ENCODE measurements around the gene ARL11.
A peak's percentile ranks its signal among the peaks of the same experiment; 100 is the strongest.

Gene ARL11

DNA sequence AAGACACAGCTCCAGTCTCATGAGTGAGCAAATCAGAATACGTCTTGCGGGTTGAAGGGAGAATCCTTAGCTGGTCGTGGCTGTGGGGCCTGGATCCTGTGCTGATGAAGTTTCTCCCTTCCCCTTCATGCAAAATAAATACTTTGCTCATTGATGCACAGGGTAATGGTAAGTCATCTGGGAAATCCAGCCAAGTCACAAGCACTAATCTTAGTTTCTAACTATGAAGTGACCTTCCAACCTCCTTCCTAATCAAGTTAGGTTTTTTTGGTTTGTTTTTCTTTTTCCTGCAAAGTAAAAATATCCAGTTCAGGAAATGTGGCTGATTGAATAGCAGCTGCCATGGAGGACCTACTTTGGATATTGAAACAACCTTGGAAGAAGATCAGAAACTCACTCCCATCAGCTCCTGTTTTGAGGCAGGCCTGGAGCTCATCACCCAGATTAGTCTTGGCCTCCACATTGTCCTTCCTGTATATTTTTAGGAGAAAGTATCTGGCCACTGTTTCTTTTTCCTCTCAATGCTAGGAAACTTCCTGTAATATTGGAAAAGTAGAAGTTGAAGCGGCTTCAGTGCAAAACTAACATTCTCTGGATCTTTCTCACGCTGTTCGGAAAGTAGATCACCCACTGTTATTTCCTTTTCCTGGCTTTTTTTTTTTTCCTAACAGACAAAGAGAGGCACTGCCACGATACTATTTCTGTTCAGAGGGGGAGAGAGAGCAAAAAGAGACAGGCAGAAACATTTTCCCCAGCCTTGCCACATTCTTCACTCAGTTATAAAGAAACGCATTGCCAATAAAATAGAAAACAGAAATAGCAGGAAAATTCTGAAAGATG, 12.3 kb upstream of the ARL11 start:
- DNase-seq (ENCODE audit: low read depth), result no peak

- peak; percentile 88 for DNase-seq (ENCODE audit: low read depth)
Measured at GRCh38 chr13:49616676-49617065, 11.6 kb upstream of the ARL11 start.

DNA sequence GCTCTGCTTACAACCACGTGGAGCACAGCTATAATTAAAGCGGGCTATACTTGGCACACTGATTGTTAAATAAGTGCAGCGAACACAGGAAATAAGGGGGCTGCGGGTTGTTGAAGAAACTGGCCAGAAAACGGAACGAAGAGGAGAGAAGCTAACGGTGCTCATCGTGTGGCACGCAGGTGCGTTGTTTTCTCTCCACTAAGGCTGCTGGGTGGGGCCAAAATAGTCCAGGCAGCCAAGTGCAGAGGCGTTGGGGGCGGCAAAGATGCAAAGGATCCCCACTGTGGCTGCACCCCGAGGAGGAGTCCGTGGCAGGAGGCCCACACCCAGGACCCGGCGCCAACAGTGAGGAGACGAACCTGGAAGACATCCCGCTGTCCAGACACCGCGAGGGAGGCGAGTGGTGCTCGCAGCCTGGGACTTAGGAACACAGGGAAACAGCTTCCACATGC, 8.1 kb upstream of the ARL11 start:
- DNase-seq (ENCODE audit: low read depth), result no peak

DNA sequence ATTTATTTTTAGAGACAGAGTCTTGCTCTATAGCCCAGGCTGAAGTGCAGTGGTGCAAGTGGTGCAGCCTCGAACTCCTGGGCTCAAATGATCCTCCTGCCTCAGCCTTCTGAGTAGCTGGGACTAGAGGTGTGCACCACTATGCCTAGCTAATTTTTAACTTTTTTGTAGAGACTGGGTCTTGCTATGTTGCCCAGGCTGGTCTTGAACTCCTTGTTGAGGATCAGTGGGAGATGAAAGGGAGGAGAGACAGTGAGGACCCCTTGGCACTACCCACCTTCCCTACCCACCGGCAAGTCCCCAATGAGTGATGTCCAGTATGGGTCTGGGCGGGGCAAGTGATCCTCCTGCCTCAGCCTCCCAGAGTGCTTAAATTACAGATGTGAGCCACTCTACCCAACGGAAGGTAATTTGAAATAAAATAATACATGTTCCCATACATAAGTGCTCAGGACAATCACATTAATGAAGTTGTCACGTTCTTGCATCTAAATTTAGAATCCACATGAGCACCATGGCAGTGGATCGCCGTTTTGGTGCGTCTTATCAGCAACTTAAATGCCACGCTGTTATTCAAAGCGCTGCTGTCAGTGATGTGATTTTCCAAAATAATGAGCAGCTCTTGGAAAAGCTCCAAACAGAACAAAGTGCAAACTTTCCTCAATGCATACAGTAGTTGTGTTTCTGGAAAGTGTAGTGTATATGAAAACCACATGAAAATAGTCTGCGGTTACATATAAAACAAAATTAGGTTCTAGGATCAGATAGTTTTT, 5.9 kb upstream of the ARL11 start:
- no peak for DNase-seq (ENCODE audit: low read depth)

DNA sequence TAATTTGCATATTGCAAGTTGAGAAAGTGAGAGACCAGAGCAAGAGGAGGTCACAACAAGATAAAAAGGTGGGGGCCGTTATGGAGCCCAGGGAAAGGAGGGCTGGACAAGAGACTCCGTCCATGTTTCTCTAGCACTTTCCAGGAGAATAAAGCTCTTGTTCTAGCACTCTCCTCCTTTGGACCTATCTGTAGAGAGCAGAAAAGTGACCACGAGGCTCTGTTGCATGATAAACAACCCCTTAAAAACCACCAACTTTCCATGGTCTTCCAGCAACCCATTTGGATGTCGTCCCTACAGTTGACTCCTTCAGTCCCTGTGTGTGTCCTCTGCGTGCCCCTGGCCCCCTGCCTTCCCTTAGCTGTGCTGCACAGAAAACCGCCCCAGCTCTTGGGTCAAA, 4.1 kb upstream of the ARL11 start:
- no peak for DNase-seq (ENCODE audit: low read depth)

DNA sequence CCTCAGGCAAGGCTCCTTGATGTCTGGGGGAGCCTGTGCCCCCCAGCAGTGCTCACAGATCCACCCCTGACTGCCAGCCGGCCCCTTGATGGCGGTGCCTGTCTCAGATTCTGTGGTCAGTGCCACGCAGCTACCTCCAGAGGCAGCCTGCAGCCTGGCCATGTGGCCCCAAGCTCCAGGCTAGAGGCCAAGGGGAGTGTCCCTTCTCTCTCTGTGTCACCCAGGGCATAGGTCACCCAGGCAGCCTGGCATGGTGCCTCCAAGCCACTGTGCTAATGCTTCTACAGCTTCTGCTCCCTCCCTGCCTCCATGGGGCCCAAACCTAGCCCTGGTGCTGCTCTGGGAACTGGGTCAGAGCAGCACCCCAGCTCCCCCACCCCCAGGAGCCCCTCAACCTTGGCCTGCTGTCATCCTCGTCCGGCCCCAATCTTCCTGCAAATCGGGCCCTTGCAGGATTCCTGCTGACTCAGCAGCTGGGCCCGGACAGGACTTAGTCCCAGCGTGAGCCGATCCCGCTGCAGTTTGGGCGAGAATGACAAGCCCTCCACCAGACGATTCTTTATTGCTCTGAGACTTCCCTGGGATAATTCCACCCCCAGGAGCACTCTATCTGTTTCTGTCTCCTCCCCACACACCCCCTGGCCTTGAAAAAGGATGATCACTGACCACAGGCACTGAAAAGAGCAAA, 2.8 kb upstream of the ARL11 start:
- peak; percentile 44 for DNase-seq (ENCODE audit: low read depth)

DNA sequence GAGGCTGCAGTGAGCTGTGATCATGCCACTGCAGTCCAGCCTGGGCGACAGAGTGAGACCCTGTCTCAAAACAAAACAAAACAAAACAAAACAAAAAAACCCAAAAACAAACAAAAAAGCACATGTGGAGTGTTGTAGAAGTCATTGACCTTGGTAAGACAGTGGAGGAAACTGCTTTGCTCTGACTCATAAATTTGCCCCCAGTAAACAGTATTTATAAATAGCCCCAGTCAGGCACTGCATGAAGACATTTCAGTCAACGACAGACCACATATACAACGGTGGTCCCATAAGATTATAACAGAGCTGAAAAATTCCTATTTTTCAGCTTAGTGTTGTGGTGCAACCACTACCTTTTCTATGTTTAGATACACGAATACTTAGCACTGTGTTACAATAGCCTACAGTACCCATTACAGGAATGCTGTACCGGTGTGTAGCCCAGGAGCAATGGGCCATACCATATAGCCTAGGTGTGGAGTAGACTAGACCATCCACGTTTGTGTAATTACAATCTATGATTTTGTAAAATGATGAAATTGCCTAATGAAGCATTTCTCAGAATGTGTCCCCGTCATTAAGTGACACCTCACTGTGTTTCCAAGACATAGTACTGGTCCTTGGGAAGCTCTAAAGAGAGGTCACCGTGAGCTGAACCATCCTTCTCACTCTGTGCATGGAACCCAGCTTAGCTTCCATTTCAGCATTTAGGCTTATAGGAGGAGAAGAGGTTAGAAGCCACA, 1.1 kb downstream of the ARL11 start:
- DNase-seq (ENCODE audit: low read depth), result no peak

DNA sequence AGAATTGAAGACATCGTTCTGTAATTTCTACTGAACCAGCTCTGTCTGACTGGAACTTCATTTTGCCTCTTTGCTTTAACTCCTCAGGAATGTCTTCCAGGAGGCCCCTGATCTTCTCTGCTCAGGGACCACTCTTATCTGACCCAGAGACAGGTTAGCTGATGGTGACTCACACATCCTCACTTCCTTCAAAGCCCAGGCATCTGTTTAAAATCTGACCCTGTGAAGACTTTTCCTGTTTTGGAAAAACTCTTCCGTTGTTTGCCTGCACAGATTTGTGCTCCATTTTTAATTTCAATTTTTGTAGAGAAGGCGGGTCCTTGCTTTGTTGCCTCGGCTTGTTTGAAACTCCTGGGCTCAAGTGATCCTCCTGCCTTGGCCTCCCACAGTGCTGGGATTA, 1.6 kb downstream of the ARL11 start:
- no peak for DNase-seq (ENCODE audit: low read depth)

- DNase-seq (ENCODE audit: low read depth), result no peak
Measured at GRCh38 chr13:49630580-49630979, 2.3 kb downstream of the ARL11 start.

DNA sequence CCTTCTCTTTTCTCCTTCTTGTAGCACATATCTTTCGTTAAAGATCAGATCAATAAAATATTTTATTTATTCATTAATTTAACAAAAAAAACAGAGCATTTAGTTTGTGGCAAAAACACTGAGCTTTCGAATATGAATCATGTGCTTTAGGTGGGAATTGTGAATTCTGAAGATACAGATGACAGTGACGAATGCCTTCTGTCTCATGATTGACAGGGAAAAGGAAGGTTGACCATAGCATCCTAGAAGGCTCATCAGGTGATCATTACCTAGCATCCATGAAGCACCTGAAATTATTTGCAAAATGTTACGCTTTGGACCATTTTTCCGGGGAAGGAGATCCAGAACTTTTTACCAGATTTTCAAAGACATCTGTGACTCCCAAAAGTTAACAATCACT, 3.8 kb downstream of the ARL11 start:
- DNase-seq (ENCODE audit: low read depth), result no peak

DNA sequence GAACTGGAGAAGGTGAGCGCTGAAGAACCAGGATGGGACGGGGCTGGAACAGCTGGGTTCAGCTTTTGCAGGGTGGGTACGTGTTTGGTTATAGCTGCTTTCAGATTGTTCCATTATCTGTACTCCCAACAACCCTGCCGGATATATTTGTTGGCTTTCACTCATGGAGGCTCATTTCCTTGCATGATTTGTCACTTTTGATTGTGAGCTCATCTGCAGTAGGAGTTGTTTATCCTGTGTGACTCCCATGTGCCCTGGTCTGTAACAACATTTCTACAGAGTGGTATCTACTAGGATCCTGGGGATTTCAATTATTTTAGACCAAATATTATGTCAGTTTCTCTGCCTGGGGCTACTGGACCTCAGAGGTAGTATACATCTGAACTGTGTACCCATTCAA, 5.4 kb downstream of the ARL11 start:
- DNase-seq (ENCODE audit: low read depth), result no peak

DNA sequence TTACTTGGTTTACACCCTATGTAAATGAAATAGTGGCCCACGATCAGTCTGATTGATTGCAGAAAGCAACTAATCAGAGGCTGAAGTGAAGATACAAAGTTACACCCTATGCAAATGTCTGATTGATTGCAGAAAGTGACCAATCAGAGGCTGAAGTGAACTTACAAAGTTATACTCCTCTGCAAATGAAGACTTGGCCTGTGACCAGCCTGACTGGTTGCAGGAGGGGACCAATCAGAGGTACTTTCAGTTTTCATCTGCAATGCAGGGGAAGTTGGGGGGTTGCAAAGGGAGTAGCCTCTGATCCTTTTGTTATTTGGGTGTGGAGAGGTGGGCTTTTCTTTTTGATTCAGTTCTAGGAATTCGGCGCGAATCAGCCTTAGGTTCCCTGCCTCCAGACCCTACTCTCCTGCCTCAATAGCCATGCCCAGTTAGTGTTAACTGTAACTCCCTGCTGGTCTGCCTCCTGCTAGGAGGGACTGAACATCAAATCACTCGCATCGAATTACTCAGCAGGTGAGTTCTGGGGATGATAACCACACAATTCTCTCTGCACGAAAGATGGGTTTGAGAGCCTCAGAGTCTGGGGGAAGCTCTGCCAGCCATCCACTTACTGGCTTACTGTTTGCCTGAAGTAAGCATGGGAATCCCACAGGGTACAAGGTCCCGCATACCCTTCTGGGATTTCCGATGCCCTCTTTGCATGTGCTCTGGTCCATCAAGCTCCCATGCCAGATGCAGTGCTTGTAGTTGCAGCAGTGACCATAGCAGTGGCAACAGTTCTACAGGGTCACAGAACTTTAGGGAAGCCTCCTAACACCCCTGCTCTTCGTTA, 7.5 kb downstream of the ARL11 start:
- peak; percentile 74 for DNase-seq (ENCODE audit: low read depth)

DNA sequence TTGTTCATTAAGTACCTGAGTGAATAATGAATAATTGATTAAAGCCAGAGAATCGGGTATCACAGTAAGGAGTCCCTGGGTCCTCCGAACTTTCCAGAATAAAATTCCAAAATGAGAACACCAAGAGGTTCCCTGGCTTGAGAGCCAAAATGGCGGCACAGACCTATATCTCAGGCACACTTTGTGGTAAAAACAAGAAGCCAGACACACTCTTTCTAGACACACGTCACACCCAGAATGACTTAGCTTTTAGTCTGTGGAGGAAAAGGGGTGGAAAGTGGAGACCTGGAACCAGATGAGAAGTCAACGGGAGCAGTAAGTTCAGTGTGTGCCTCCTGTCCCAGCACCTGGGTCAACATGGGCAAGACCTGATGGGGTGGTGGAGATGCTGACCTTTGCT, 8.4 kb downstream of the ARL11 start:
- no peak for DNase-seq (ENCODE audit: low read depth)

DNA sequence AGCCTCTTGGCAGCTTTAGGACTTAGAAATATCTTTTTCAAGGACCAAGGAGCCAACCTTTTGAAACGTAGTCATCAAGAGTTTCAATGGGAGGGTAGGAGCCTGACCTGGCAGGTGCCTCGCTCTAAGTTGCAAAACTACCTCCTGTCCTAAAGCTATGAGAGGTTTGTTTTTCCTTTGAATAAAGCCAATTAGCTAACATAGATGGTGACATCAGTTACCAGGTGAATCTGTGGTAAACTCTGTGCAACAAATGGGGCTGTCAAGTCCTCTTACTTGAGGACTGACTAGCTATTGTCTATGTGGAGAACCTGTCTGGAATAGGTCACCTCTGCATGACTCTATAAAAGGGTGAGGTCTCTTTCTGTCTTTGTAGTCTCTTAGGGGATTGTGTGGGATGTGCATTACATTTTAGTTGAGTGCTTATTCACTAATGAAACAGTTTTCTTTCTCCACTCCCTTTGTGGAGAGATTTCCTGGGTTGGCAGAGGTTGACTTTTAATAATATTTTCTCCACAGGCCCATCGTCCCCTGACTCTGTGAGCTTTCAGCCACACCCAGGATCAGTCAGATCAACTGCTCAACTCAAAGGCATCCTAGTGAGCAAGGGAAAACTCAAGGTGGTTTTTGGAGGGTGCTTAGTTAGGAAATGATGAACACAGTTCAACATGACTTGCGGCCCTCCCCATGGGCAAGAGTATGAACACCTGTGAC, 9.9 kb downstream of the ARL11 start:
- no peak for DNase-seq (ENCODE audit: low read depth)

- no peak for DNase-seq (ENCODE audit: low read depth)
Measured at GRCh38 chr13:49638744-49639072, 10.4 kb downstream of the ARL11 start.

- peak; percentile 90 for DNase-seq (ENCODE audit: low read depth)
Measured at GRCh38 chr13:49641801-49642291, 13.5 kb downstream of the ARL11 start.

DNA sequence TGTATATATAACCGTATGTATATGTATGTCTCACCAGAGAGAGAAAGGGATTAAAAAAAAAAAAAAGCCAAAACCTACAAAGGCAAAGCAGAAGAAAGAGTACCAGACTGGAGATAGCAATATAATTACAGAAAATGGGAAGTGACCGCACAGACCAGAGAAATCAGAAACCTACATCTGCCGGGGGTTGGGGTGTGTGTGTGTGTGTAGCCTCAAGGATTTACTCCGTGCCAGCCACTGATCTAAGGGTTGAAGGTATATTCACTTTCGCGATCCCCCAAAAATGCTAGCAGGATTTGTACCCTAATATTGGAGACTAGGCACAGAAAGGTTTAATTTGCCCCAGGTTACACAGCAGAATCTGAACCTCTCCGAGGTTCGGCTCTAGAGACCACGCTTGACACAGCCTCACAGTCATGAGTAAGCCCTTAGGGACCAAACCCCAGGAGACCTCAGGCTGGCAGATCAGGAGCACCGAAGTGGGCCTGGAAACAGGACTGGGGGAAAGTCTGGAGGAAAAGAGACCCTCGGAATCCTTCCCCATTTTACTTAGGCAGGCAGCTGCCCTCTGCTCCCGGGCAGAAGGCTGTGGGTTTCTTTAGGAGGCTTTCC, 14.8 kb downstream of the ARL11 start:
- DNase-seq (ENCODE audit: low read depth), result no peak

GRCh38 chr13:49645451-49645850, 17.1 kb downstream of the ARL11 start:
- no peak for DNase-seq (ENCODE audit: low read depth)

- DNase-seq (ENCODE audit: low read depth), result no peak
Measured at GRCh38 chr13:49646688-49647087, 18.4 kb downstream of the ARL11 start.

All from fibroblast of gingiva (primary cell).